Esophagus muscularis mucosa (tissue), 4 donors: Measurements from ENCODE around the gene BANK1. TPM values are rescaled to one million over a fixed set of nuclear protein-coding genes. Genes with fewer than 3 reads are reported as not detected.

Experiments
- DNase-seq: peaks from one replicate; pipeline ENCODE4 v3.0.0-alpha.2; 2017; ENCODE audit errors: extremely low spot score
- H3K27ac ChIP-seq, 4 donors: fragments of 200-600 bp; sonication (generic); replicated peaks in 1 of 4; 1 replicate in 3 of 4; 2 replicates in 1 of 4; pipeline ENCODE4 v1.5.1; 2016 to 2019; ENCODE audit warnings: mild to moderate bottlenecking in 1 of 4
- H3K27me3 ChIP-seq, 4 donors: fragments of 200-600 bp; sonication (generic); one replicate each; pipeline versions ENCODE4 v1.5.1 to v1.6.0; 2016 to 2019
- H3K36me3 ChIP-seq, 4 donors: fragments of 200-600 bp; sonication (generic); one replicate each; pipeline ENCODE4 v1.5.1; 2016 to 2019
- H3K4me1 ChIP-seq, 4 donors: fragments of 200-600 bp; sonication (generic); one replicate each; pipeline ENCODE4 v1.5.1; 2016 to 2019
- H3K4me3 ChIP-seq, 4 donors: fragments of 200-600 bp; sonication (generic); 1 replicate in 2 of 4; 2 replicates in 2 of 4; pipeline ENCODE4 v1.5.1; 2016 to 2019; ENCODE audit warnings: mild to moderate bottlenecking in 4 of 4, moderate library complexity in 1 of 4
- H3K9me3 ChIP-seq, 4 donors: fragments of 200-600 bp; sonication (generic); 1 replicate in 3 of 4; 2 replicates in 1 of 4; pipeline ENCODE4 v1.5.1; 2016 to 2019
- CTCF ChIP-seq, 3 experiments: fragments of 200-600 bp in 2 of 3; fragments of 450-650 bp in 1 of 3; sonication (generic) in 2 of 3; IDR thresholded peaks; one replicate each; pipeline ENCODE4 v1.5.1; 2017 to 2019; ENCODE audit warnings: antibody characterized with exemption in 3 of 3, mild to moderate bottlenecking in 2 of 3, moderate library complexity in 1 of 3
- EP300 ChIP-seq: sonication (generic); formaldehyde crosslinking; IDR thresholded peaks from one replicate; pipeline ENCODE4 v1.6.1; 2017; ENCODE audit warnings: antibody characterized with exemption
- POLR2A ChIP-seq: fragments of 450-650 bp; IDR thresholded peaks from one replicate; pipeline ENCODE4 v1.6.1; 2017; ENCODE audit warnings: antibody characterized with exemption, moderate library complexity, mild to moderate bottlenecking, low read depth
- POLR2AphosphoS5 ChIP-seq, 2 donors: sonication (generic); formaldehyde crosslinking; IDR thresholded peaks; one replicate each; pipeline ENCODE4 v1.6.1; 2017; ENCODE audit warnings: antibody characterized with exemption in 2 of 2
- WGBS: methylation state at CpG from one replicate; pipeline ENCODE4 v1.1.5; 2018; 5-methylcytosine and 5-hydroxymethylcytosine counted together
- intact Hi-C: fragments of 100-400 bp; cut with DNase I; formaldehyde crosslinking; loops from one replicate; pipeline ENCODE4 v1.15.1; 2023
- total RNA-seq, 4 donors: library from RNA; depleted of rRNA; stranded (reverse); fragments of >200 nt; gene quantifications; one replicate each; pipeline versions ENCODE4 v1.1.0 to v1.2.1, GENCODE V29; 2016

The BANK1 gene
- total RNA-seq, 4 donors from 2014 or later, result 0.45 to 2.7 (median 0.96) TPM

GRCh38 chr4:101993002-101993841, 202.7 kb downstream of the BANK1 start:
- Histone ChIP-seq H3K4me3 (no peak overlapping the region), H3K27me3 (no peaks in the 10 kb centered on the region), H3K9me3 (no peaks in the 10 kb centered on the region), H3K4me1 (peaks cover 0 to 14% (median 0%) of the 10 kb centered on the region in 4 donors), H3K36me3 (no peaks in the 10 kb centered on the region), H3K27ac (no peak overlapping the region)
- DNase-seq, result no peak
- intact Hi-C loops, result no loop called here
- no peak for TF ChIP-seq POLR2A
- no peak for TF ChIP-seq CTCF (IDR thresholded peaks at IDR 0.05)
- TF ChIP-seq EP300, result no peak
- no peak for TF ChIP-seq POLR2AphosphoS5 (IDR thresholded peaks at IDR 0.05)
- whole genome bisulfite sequencing, result 64% methylated on average over 5 of the region's 5 CpGs

DNA sequence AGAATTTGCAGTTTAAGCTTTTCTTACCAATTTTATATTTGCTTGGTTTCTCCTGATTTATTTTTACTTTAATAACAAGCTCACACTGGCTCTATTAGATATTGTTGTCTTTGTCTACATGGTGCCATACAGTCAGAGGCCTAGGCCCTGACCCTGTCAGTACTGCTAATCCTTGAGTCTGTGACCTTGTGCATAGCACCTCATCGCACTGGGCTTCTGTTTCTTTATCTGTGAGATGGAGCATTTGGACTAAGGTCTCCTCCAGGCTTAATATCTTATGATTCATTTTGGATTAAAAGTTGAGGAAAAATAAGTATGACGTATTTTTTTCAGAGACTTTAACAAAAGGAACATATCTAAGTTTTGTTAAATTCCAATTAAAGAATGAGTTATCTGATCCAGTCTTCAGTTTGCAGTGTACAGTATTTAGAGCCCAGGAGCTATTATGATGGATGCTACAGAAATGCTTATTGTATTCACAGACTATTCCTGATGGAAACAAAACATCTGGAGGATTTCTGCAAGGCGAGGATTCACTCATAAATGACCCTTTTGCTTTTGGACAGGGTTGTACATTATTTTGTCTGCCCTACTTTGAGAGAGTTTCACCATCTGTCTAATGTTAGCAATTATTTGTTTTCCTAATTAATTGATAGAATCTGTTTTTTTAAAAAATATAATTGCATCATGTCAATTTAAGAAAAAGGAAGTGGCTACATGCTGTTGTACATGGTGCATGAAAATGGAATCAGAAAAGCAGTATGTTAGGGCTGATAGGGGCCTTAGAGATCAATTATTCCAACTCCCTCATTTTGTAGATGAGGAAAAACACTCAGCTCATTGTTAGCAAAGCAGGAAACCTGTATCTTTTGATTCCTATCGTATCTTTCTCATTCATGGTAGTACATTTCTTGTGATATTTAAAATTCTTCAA, 203.6 kb downstream of the BANK1 start:
- intact Hi-C loops, result no loop called here
- TF ChIP-seq CTCF (IDR thresholded peaks at IDR 0.05) (no peak), EP300 (no peak), POLR2A (no peak), POLR2AphosphoS5 (IDR thresholded peaks at IDR 0.05) (no peak)
- H3K27ac ChIP-seq, result no peak overlapping the region
- no peaks in the 10 kb centered on the region for H3K27me3 ChIP-seq
- no peak for DNase-seq
- no peaks in the 10 kb centered on the region for H3K36me3 ChIP-seq
- peaks cover 0 to 14% (median 0%) of the 10 kb centered on the region in 4 donors for H3K4me1 ChIP-seq
- H3K4me3 ChIP-seq, result no peak overlapping the region
- no peaks in the 10 kb centered on the region for H3K9me3 ChIP-seq
- WGBS, result 57% methylated on average over 4 of the region's 4 CpGs

- DNase-seq, result no peak
- no peaks in the 10 kb centered on the region for H3K9me3 ChIP-seq
- H3K4me3 ChIP-seq, result no peak overlapping the region
- no peaks in the 10 kb centered on the region for H3K27me3 ChIP-seq
- H3K27ac ChIP-seq, result no peak overlapping the region
- TF ChIP-seq POLR2A, result no peak
- no peak for TF ChIP-seq CTCF (IDR thresholded peaks at IDR 0.05)
- TF ChIP-seq EP300, result no peak
- TF ChIP-seq POLR2AphosphoS5 (IDR thresholded peaks at IDR 0.05), result no peak
- no peaks in the 10 kb centered on the region for H3K4me1 ChIP-seq
- no peaks in the 10 kb centered on the region for H3K36me3 ChIP-seq
- intact Hi-C loops, result no loop called here
- 100% methylated on average over 2 of the region's 2 CpGs for WGBS
These were observed 217.5 kb downstream of the BANK1 start for GRCh38 chr4:102007959-102008425.

DNA sequence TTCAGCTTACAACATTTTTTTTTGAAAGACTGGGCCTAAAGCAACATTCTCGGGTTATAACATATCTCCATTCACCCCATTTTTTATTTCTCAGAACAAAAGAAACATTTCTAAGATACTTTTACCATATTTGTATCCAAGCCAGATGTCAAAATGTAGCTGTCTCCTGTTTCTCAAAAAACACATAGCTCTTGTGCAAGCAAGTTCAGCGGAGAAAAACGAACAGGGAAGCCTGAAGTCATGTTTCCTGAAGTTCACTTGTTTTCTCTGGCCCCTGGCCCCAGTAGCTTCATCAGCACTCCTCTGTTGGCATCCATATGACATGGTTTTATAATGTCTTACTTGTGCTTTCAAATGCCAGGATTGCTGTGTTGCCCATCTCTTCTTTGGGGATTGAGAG, 218.2 kb downstream of the BANK1 start:
- WGBS, result 77% methylated on average over 3 of the region's 3 CpGs
- intact Hi-C loops, result no loop called here
- H3K27me3 ChIP-seq, result no peaks in the 10 kb centered on the region

More for the DNA sequence above, 218.2 kb downstream of the BANK1 start:
- no peak for DNase-seq
- Histone ChIP-seq H3K36me3 (no peaks in the 10 kb centered on the region), H3K4me3 (no peak overlapping the region), H3K4me1 (no peaks in the 10 kb centered on the region), H3K27ac (no peak overlapping the region), H3K9me3 (no peaks in the 10 kb centered on the region)
- no peak for TF ChIP-seq POLR2AphosphoS5 (IDR thresholded peaks at IDR 0.05)
- TF ChIP-seq EP300, result no peak
- TF ChIP-seq POLR2A, result no peak
- TF ChIP-seq CTCF (IDR thresholded peaks at IDR 0.05), result no peak
